GM12891 (cell line): Measurements from ENCODE around the gene RNF212B.
"Not testable (repeated sequence)": the region's sequence is repeated elsewhere in the genome, so short reads cannot be mapped to it uniquely, and the experiment has no call there.

ENCODE experiments used
- PAX5 ChIP-seq: IDR thresholded peaks from 2 replicates; pipeline ENCODE4 v1.6.1; 2011; ENCODE audit warnings: low read length, moderate library complexity, mild to moderate bottlenecking; ENCODE audit not compliant: insufficient read depth, severe bottlenecking
- POLR2A ChIP-seq: IDR thresholded peaks from 2 replicates; pipeline ENCODE4 v1.6.1; 2011; ENCODE audit warnings: low read depth, low read length, control low read depth
- POLR2AphosphoS5 ChIP-seq: IDR thresholded peaks from 2 replicates; pipeline ENCODE4 v1.6.1; 2011; ENCODE audit warnings: low read depth, low read length, control low read depth
- POU2F2 ChIP-seq: IDR thresholded peaks from 2 replicates; pipeline ENCODE4 v1.6.1; 2011; ENCODE audit warnings: low read depth, mild to moderate bottlenecking, control low read depth, low read length, moderate library complexity
- SPI1 ChIP-seq: IDR thresholded peaks from 2 replicates; pipeline ENCODE4 v1.6.1; 2011; ENCODE audit warnings: low read depth, low read length, control low read depth
- TAF1 ChIP-seq: IDR thresholded peaks from 2 replicates; pipeline ENCODE4 v1.6.1; 2011; ENCODE audit warnings: low read depth, low read length, control low read depth

DNA sequence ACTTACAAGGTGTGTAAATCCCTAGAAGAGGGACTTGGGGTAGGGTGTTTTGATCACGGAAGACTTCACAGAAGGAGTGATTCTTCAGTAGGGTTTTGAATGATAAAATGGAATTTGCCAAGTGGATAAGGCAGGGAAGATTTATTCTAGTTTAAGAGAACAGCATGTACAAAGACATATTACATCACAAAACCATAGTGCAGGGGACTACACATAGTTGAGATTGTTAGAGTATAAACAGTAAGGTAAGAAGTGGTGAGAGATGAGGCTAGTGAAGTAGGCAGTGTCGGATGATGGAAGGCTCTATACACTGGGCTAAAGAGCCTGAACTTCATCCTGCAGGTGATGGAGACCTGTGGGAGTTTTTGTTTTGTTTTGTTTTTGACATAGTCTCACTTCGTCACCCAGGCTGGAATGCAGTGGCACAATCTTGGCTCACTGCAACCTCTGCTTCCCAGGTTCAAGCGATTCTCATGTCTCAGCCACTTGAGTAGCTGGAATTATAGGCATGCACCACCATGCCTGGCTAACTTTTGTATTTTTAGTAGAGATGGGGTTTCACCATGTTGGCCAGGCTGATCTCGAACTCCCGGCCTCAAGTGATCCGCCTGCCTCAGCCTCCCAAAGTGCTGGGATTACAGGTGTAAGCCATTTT, 3.5 kb downstream of the RNF212B start:
- TF ChIP-seq POLR2A, POLR2AphosphoS5, TAF1, SPI1, POU2F2, PAX5: not testable (repeated sequence)
